AG04450 (cell line): ENCODE measurements around the gene HIC1. TPM values are rescaled to one million over a fixed set of nuclear protein-coding genes. Genes with fewer than 3 reads are reported as not detected.

Source experiments
- CTCF ChIA-PET: fragments of 300-600, 350-600 bp; formaldehyde crosslinking; extraction: SDS; loops from one replicate; lab custom pipeline; 2022; ENCODE audit warnings: antibody characterized with exemption, inconsistent platforms; lab: Charles Lee
- POLR2A ChIA-PET: fragments of 350-600 bp; formaldehyde crosslinking; extraction: SDS; loops from one replicate; lab custom pipeline; 2021; ENCODE audit warnings: antibody characterized with exemption, inconsistent platforms; lab: Yijun Ruan, JAX
- DNase-seq: peaks from one replicate; pipeline ENCODE4 v3.0.0-alpha.2; 2011; ENCODE audit warnings: low read depth, low spot score
- H3K27ac ChIP-seq: one replicate; pipeline ENCODE4 v1.5.1; 2012; ENCODE audit warnings: low read depth, low read length, control low read depth
- H3K27me3 ChIP-seq: one replicate; pipeline ENCODE4 v1.6.0; 2012; ENCODE audit warnings: low read length; ENCODE audit not compliant: control insufficient read depth, insufficient read depth
- H3K4me3 ChIP-seq: 2 replicates; pipeline ENCODE4 v1.5.1; 2011; ENCODE audit warnings: mild to moderate bottlenecking, low read depth, low read length, control low read depth
- H3K9me3 ChIP-seq: 2 replicates; pipeline ENCODE4 v1.5.1; 2012; ENCODE audit warnings: low read length; ENCODE audit not compliant: control insufficient read depth, insufficient read depth
- polyA plus RNA-seq: library from polyadenylated mRNA; depleted of rRNA; stranded (reverse); fragments of >200 nt; gene quantifications from 2 replicates; pipeline ENCODE4 v1.2.3, GENCODE V29; 2011
- TF ChIP-seq, protein P1 (sequence below): IDR thresholded peaks from 2 replicates; pipeline ENCODE4 v1.5.1; 2011; ENCODE audit warnings: low read depth, low read length, control low read depth, inconsistent platforms

The HIC1 gene
- polyA plus RNA-seq, 1 experiment = 12.7 TPM

DNA sequence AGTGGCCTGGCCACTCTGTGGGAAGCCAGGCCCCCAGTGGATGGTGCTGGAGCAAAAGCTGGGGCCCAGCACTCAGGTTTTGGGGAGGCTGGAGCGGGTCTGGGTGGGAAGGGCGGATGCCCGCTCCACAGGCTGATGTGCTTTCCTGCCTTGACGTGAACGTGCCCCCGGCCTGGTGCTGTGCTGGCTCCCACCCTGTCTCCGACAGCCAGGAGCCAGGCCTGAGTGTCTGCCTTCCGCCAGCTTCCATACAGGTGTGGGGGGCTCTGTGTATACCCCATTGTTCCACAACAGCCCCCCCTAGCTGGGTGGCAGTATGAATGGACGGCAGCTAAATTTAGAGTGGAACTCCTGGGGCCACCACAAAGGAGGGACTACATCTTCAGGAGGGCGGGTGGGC is 20.0 kb downstream of the HIC1 start:
- TF ChIP-seq, protein P1, sequence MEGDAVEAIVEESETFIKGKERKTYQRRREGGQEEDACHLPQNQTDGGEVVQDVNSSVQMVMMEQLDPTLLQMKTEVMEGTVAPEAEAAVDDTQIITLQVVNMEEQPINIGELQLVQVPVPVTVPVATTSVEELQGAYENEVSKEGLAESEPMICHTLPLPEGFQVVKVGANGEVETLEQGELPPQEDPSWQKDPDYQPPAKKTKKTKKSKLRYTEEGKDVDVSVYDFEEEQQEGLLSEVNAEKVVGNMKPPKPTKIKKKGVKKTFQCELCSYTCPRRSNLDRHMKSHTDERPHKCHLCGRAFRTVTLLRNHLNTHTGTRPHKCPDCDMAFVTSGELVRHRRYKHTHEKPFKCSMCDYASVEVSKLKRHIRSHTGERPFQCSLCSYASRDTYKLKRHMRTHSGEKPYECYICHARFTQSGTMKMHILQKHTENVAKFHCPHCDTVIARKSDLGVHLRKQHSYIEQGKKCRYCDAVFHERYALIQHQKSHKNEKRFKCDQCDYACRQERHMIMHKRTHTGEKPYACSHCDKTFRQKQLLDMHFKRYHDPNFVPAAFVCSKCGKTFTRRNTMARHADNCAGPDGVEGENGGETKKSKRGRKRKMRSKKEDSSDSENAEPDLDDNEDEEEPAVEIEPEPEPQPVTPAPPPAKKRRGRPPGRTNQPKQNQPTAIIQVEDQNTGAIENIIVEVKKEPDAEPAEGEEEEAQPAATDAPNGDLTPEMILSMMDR = no peak
- ChIA-PET CTCF (no interaction called here), POLR2A (no interaction called here)
- no peak overlapping the region for H3K27ac ChIP-seq
- no peak overlapping the region for H3K4me3 ChIP-seq
- no peaks in the 10 kb centered on the region; the same call in 1 of the 2 replicates for H3K9me3 ChIP-seq
- no peak for DNase-seq
- H3K27me3 ChIP-seq = no peaks in the 10 kb centered on the region

DNA sequence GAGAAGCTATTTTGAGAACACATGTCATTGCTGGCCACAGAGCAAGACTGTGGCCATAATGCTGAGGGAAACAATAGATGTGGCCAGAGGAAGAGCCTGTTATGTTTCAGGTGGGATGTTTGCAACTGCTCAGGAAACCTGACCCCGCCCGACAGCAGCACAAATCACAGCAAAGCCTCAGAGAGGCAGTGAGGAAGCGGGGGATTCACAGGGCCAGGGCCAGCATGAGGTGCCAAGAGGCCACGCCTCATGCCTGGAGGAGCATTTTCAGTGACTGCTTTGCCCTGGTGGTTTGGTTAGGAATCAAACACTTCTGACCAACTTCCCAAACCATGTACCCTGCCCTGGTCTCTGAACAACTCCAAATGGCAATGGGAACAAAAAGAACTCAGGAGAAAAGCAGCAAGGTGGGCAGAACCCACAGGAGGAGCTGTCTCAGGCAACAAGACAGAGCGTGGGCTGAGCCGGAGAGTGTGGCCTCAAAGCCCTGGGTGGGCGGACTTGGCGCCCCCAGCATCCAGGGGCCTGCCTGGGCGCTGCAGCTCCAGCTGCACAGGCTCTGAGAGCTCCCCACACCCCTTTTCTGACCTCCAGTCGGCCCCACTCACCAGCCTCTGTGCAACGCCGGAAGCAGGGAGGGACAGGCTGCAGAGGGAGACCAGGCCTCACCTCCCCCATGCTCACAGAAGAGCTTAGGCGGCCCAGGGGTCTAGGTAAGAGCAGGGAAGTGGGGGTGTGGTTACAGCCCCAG is 20.6 kb downstream of the HIC1 start:
- Histone ChIP-seq H3K27me3 (no peaks in the 10 kb centered on the region), H3K4me3 (no peak overlapping the region), H3K27ac (peak overlapping the region; percentile 39), H3K9me3 (no peaks in the 10 kb centered on the region; the same call in 1 of the 2 replicates)
- no peak for DNase-seq
- ChIA-PET POLR2A (interaction anchor here (0.7 kb wide), 1 partner anchor 16 kb away, joined by 3 read pairs; no protein-coding TSS in a partner anchor), CTCF (interaction anchor here (0.5 kb wide), 1 partner anchor 16 kb away, joined by 4 read pairs; no protein-coding TSS in a partner anchor)
- TF ChIP-seq, protein P1 = peak; percentile 21

DNA sequence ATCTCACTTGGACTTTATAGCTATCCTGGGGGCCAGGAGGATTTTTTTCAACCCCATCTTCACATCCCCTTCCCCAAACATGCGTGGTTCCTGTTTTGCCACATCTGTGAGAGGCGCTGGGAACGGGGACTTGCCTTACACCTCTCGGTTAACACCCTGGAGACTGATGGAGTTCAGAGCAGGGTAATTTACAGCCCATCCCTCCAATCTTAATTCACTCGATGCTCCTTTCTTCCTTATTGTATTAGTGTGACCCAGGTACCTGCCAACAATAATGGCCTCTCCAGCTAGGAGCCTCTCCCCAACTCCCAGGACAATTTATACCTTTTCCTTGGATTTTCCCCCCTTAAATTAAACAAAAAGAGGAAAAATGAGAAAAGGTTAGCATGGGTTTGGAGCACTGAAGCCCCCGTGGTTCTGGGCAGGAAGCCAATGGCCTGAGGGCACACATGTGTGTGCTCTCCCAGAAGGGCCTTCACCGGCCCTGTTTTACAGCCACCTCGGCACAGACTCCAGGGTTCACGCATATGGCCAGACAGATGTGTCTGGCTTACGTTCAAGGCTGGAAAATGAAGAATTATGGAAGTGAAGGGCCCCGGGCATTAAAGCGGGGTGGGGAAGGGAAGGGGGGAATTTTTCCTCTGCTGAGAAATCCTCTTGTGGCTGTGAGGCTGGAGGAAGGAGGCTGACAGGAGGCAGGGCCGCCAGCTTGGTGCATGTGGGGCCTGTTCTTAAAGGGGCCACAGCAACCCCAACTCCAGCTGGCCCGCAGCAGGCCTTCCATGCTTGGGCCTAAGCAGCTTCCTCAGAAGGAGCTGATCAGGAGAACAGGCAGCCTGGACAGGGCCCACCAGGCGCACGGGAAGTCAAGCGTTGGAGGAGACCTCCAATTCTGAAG is 21.4 kb downstream of the HIC1 start:
- ChIA-PET CTCF (interaction anchor here (0.5 kb wide), 1 partner anchor 15 kb away, joined by 4 read pairs; no protein-coding TSS in a partner anchor), POLR2A (interaction anchor here (0.7 kb wide), 1 partner anchor 15 kb away, joined by 3 read pairs; no protein-coding TSS in a partner anchor)
- TF ChIP-seq, protein P1 = no peak
- Histone ChIP-seq H3K27ac (peak overlapping the region; percentile 68), H3K27me3 (no peaks in the 10 kb centered on the region), H3K4me3 (no peak overlapping the region), H3K9me3 (no peaks in the 10 kb centered on the region; the same call in 1 of the 2 replicates)
- DNase-seq = no peak

DNA sequence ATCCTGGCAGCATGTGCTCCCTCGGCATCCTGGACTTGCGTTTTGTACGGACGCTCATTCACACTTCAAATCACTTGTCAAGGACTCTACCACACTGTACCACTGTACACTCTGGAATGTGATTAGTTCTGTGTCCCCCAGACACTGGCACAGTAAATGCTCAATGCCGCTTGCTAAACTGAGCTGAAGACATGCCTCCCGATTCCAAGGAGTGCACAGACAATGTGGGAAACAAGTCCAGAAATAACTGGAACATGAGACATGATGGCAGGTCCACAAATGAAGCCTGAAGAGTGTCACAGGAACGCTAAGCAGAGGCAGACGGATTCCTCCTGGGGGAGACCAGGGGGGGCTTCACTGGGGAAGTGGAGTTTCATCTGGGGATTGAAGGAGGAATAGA is 22.1 kb downstream of the HIC1 start:
- Histone ChIP-seq H3K27me3 (no peaks in the 10 kb centered on the region), H3K27ac (peak overlapping the region; percentile 68), H3K4me3 (no peak overlapping the region), H3K9me3 (no peaks in the 10 kb centered on the region; the same call in 1 of the 2 replicates)
- POLR2A ChIA-PET = no interaction called here
- CTCF ChIA-PET = no interaction called here
- TF ChIP-seq, protein P1 = no peak
- no peak for DNase-seq
